Measurements from ENCODE around the gene SHISA6. TPM values are rescaled to one million over a fixed set of nuclear protein-coding genes. Genes with fewer than 3 reads are reported as not detected.
A peak's percentile ranks its signal among the peaks of the same experiment; 100 is the strongest.
"Not testable (repeated sequence)": the region's sequence is repeated elsewhere in the genome, so short reads cannot be mapped to it uniquely, and the experiment has no call there.

SHISA6 gene
- total RNA-seq, 1 experiment from 2014 or later = not detected

DNA sequence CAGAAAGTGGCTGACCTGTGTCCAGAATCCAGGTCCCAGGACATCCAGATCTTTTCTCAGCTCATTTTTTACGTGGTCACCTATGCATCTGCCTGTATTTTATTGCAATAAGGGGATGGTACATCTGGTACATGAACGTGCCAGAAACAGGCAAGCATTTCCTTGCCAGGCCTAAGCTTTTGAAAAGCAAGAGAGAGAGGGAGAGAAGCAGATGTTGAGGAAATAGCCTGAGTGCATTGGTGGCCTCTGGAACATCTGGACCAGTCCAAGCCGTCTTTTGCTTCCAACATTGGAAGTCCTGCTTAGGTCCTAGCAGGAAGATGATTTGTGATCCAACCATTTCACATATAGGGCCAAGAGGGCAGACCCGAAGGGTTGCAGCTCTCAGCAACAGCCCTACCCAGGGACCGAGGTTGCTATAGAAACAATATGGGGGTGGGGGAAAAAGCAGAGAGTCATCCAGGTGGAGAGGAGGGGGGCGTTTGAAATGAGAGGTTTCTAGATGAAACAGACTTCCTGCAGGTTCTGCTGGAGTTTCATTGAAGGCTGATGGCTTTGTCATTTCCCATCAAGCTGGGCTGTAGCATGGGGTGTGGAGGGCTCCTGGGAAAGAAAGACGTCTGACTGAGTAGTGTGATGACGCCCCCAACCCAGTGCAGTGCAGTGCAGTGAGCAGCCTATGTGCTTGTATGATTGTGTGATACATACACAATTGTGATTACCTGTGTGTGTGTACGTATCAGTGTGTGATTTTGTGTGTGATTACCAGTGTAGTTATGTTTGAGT lies 61.6 kb downstream of the SHISA6 start:
- no peak for DNase-seq (ENCODE audit: low read depth)

DNA sequence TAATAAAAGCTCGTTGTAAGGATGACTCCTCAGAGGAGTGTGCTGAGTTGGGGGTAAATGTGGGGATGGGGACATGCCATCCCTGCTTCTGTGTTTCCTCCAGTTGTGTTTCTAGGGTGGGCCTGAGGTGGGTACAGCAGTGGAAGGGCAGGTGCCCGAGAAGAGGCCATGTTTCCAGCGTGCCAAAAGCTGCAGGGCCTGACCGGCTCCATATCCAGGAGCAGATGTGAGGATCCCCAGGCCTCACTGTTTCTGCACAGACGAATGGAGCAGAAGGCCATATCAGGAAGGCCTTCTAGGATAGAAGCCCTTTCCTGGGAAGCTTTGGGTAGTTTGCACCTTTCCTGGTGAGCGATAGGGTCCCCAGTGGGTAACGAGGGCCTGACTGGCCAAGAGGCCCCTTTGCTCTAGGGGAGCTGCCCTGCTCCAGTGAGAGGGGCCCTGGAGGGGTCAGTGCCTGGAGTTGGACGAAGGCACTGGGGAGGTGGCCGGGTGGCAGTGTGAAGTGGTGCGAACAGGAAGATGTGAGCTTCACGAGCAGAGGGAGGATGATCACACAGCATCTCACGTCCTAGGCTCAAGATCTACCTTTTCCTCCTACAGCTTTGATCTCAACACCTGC lies 62.9 kb downstream of the SHISA6 start:
- DNase-seq (ENCODE audit: low read depth) = no peak

DNA sequence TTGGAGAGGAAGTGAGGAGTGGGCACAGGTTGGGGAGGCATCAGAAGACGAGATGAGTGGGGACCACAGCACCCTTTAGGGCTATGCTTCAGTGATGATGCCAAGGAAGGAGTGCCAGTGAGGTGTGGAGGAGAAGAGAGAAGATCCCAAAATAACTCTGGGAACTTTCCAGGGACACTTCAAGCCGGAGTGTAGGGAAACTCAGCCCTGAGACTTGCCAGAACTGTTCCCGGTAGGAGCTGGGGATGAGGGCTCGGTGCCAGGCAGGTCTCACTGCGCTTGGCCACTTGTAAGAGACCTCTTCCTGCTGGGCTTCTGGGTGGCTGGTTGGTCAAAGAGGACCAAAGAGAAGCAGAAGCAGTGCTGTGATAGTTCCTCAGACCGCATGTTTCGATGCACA lies 63.6 kb downstream of the SHISA6 start:
- no peak for DNase-seq (ENCODE audit: low read depth)

DNA sequence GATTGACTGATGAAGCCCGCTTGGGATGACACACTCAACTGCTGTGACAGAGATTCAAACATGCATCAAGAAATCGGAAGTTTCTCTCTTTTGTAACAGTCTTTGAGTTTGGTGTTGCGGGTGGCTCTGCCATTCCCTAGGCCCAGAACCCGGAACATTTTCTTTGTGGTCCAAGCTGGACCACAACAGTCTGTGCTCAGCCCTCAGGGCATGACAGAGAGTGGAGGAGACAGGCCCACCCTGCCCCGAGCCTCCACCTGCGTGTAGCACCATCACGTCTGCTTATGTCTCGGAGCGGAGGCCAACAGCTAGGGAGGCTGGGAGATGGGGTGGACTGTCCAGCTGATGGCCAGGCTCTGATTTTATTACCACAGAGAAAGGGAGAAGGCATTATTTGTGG lies 64.5 kb downstream of the SHISA6 start:
- no peak for DNase-seq (ENCODE audit: low read depth)

DNA sequence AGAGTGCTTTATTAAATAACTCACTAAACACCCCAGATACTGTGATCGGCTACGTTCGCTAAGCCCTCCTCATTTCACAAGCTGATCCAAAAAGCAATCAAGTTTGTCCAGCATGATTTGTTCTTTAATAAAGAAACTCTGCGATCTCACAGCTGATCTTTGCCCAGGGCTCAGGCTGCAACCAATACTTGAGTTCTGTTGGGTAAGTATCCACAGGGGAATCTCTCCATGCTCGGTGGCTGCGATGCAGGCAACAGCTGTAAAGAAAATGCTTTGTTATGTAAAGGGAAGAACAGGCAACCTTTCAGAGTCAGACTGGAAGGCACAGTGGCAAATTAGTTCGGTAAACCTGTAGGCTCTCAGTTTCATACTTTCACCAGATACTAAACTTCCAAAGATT lies 67.5 kb downstream of the SHISA6 start:
- no peak for DNase-seq (ENCODE audit: low read depth)

DNA sequence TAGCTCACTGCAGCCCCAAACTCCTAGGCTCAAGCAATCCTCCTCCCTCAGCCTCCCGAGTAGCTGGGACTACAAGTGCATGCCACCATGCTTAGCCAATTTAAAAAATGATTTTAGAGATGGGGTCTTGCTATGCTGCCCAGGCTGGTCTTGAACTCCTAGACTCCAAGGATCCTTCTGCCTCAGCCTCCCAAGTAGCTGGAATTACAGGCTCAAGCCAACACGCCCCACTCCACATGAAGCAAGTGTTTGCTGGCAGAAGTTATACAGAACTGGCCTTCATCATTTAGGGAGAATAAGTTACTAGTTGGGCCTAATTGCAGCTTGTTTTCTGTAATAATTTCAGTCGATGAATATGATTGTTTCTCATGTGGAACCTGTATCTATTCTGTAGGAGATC lies 68.0 kb downstream of the SHISA6 start:
- DNase-seq (ENCODE audit: low read depth) = no peak

DNA sequence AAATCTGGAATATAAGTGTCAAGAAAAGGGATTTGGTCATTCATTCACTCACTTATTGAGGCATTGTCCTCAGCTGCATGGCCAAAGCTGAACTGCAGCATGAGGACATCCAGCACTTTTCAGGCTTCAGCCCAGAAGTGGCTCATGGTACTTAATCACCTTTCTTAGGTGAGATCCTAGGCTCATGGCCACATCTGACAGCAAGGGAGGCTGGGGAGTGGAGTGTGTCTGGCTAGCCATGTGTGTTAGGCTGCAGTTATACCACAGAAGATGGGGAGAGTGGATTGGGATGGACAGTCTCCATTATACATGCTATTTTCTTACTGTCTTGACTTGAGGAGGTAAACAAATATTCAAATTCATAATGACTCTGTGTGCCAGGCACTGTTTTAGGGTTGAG lies 68.8 kb downstream of the SHISA6 start:
- no peak for DNase-seq (ENCODE audit: low read depth)

DNA sequence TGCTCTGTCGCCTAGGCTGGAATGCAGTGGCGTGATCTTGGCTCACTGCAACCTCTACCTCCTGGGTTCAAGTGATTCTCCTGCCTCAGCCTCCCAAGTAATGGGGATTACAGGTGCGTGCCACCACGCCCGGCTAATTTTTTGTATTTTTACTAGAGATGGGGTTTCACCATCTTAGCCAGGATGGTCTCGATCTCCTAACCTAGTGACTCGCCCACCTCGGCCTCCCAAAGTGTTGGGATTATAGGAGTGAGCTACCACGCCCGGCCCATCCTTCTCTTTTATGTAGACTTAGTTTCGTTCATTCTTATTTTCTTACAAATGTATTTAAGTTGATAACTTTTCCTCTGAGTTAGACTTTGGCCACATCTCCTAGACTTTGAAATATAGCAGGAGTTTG lies 75.4 kb downstream of the SHISA6 start:
- DNase-seq (ENCODE audit: low read depth) = not testable (repeated sequence)

DNA sequence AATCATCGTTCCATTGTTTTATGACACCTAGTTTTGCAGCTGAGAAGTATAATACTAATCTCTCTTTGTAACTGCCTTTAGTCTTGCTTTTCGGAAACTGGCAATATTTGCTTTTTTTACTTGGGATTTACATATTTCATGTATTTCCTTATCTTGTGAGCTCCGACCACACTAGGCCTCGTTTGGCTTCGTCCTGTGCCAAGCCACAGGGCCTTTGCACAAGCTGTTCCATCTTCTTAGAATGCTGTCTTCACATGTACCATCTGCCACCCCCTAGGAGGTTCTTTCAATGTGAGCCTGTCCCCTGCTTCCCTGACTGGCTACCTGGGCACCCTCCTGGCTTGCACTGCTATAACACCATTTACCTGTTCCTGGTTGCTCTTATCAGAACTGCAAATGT lies 77.2 kb downstream of the SHISA6 start:
- no peak for DNase-seq (ENCODE audit: low read depth)

DNA sequence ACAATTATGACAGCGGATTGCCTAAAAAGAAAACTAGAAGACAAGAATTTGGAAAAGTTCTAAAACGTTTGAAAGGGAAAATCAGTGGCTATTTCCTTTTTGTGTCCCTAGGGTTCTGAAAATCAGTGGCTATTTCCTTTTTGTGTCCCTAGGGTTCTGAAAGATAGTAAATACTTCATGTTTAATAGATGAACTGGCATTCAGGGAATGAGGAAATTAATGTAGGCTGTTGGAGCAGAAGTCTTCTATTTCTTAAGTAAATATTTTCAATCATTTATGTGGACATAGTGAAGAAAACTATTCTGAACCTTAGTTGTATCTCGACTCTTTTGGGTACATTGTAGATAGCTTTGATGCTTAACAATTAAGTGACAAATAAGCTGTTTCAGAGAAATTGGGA lies 78.9 kb downstream of the SHISA6 start:
- DNase-seq (ENCODE audit: low read depth) = no peak

DNA sequence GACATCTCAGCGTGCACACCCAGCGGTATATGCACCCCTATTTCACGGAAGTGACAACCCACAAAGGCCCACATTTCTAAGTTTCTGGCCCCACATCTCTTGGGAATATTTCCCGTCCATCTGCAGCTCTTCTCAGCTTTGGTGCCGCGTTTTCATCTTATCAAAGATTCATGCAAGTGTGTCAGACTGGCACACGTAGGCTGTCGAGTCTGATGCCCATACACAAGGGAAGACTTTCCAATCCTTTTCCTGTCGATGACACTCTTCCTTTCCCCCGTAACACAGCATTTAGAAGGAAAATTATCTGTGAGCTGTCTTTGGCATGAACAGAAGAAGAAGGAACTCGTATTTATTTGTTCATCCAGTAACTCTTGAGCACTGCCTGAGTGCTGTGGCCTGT lies 83.0 kb downstream of the SHISA6 start:
- DNase-seq (ENCODE audit: low read depth) = no peak

DNA sequence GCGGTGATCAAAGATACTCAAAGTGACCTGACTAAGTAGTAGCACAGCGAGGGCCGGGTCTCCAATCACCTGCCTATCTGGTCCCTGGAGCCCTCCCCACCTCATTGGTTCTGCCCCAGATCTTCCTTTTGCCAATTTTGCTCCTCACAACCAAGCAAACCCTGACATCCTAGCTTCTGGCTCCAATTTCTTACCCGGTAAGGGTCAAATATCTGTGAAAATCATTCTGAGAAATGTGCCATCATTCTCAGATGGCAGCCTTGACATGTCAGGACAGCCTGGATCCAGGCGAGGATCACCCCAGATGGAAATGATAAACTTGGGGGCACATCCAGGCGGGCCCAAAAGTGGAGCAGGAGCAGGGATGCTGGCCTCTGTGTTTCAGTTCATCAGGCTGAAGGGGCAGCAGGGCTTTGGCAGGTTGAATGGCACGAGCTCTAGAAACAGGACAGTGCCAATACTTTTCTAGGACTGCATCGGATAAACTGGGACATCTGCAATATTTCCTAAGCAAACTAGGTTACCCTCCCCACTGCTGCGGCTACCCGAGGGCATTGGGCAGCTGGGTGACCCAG lies 83.9 kb downstream of the SHISA6 start:
- DNase-seq (ENCODE audit: low read depth) = no peak

DNA sequence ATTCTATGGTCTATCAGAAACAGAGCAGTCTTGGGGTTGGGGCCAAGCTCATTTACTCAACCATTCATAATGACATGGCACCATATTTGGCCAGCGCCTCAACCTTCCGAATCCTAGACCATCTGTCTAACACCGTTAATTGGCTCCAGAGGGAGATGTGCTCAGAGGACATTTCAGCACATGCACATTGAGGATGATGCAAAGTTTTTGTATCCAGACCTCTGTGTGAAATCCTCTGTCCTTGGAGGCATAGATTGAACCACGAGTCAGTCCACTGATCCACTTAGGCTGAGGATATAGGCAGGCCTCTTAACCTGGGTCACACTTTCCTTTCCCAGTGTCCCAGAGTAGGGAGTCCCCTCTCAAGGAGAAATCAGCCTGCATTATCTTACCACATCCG lies 85.5 kb downstream of the SHISA6 start:
- DNase-seq (ENCODE audit: low read depth) = no peak

DNA sequence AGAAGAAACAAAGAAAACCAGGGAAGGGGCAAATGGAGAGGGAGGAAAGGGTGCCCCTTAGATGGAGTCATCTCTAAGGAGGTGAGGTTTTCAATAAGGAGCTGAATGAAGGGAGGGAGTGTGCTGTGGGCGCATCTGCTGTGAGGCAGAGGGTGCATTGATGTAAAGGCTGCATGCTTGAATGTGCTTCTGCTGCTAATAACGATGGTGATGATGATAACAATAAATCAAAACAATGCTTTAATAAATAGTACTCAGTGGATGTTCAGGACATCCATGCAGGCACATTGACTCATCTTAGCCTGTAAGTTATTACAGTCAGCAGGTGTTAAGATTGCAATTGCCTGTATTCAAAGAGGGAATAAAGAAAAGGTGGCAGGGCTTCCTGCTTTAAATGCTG lies 87.8 kb downstream of the SHISA6 start:
- no peak for DNase-seq (ENCODE audit: low read depth)

DNA sequence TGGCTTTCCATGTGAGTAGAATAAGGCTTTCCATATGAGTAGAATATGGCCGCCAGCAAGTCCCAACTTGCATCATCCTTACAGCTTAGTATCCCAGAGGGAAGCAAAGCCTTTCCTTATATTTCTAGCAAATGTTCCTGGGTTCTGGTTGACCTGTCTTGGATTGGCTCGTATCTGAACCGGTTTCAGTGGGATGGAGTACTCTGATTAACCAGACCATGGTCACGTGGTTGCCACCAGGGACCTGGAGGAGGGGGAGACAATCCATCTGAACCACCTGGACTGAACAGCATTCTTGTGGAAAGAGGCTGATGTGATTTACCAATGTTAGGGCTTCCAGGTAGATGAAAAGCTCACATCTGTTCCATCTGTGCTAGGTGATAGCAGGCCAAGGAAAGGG lies 89.0 kb downstream of the SHISA6 start:
- DNase-seq (ENCODE audit: low read depth) = no peak

DNA sequence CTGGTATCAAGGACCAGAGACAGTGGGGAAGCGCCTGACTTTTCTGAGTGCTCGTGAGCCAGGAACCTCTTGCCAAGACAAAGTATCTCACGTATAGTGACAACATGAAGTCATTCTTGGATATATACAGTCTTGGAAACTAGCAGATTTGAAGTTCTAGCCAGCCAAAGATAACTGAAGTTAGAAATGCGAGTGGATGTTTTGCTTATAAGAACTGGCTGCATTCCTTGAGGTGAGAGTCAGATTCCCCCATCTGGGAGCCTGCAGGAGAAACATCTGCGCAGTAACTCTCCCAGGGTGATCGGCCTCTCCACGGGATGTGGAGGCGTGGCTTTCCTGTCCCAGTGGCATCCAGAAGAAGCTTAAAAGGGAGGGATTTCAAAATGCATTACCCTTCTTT lies 89.8 kb downstream of the SHISA6 start:
- peak; percentile 32 for DNase-seq (ENCODE audit: low read depth)

DNA sequence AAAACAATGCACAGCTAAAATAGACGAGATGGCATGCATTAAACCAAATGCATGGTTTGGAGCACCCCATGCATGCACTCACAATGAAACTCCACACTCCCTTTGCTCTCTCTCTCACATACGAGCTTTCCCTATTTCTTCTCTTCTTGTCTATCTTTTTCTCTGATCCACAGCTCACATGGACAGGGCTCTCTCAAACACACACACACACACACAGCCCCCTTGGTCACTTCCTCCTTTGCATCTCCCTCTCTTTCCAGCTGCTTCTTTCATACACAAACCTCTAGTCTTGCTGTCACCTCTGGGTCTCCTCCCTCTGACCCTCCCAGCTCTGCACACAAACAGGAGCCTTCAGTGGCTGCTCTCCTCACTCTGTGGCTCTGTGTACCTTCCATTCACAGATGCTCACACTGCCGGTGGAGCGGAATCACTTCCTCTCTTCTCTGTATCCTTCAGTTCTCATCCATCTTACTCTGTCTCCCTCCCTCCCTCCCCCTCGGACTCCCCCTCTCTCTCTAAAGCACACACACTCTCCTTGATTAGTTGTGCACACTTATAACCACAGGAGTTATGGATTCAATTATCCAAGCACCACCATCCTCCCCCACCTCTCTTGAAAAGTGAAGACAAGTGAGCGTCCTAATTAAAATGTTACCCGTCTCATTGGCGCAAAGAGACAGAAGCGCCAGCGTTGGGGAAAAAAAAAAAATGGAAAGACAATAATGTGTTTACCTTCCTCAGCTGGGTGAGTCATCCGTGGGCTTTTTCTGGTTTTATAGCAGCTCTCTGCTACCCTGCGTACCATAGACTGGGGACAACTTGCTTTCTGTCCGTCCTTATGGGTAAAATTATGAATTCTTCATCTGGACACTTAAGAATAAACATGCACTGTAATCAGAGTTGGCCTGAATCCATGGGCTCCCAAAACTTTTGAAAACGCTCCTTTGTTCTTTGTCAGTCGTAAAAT lies 90.8 kb downstream of the SHISA6 start:
- DNase-seq (ENCODE audit: low read depth) = no peak

DNA sequence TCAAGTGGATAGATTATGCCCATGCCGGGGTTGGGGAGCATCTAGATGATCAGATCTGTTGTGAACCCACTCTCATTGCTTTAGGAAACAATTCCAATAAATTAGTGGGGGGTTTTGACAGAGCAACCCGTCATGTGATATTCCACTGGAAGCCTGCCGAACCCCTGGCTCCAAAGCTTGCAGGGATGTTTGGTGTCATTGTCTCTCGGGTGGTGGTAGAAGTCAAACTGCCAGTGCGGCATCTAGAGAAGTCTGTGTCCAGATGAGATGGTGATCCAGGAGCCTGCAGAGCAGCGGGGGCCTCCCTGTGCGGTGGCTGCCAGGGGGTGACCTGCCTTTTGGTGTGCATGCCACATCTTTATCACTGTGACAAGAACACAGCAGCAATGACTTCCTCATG lies 91.7 kb downstream of the SHISA6 start:
- DNase-seq (ENCODE audit: low read depth) = no peak

DNA sequence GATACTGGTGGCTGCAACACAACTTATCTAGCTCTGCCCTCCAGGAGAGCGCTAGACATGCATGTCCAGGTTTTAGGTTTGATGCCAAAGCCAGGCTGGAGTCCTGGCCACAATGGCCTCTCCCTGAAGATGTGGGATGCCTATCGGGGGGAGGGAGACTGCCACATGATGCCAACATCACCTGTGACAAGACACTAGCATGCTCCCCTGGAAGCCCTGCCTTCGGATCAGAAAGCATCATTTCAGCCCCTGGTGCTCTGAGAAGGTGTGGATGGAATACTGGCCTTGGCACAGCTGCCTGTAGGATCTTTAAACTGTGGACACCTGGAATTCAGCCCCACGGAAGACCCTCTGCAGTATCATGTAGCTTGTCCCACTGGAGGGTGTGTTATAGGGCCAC lies 93.5 kb downstream of the SHISA6 start:
- DNase-seq (ENCODE audit: low read depth) = no peak

DNA sequence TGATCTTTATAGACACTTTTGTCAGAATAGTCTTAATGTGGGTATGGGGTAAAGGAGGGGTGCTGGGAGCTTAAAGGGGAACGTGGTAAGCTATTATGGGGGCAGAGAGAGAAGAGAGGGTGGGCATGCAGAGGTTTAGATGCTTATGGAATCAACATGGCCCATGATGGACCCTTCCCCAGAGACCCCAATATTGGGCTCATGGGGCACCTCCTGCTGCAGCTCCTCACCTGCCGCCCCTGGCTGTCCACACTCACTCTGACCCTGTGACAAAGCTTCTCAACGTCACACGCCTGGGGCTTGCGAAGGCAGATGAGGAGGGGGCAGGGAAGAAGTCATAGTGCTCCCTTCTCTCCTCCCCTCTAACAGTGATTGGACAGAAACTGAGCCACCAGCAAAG lies 95.3 kb downstream of the SHISA6 start:
- DNase-seq (ENCODE audit: low read depth) = no peak

DNA sequence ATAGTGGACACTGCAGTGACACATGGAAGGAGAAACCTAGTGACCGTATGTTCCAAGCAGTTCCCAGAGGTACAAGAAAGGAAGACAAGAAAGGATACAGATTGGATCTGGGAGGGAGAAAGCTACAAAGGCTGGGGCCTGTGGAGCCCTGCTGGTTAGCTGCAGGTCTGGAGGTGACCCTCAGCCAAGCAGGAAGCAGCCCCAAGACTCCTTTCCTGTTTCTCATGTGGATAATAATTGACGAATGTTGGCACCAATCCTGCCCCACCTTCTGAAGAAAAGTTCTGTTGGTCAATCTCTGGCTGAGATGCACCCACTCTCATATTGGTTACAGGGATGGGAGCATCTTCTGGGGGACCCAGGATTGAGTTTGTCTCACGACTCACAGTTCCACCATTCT lies 99.8 kb downstream of the SHISA6 start:
- no peak for DNase-seq (ENCODE audit: low read depth)

DNA sequence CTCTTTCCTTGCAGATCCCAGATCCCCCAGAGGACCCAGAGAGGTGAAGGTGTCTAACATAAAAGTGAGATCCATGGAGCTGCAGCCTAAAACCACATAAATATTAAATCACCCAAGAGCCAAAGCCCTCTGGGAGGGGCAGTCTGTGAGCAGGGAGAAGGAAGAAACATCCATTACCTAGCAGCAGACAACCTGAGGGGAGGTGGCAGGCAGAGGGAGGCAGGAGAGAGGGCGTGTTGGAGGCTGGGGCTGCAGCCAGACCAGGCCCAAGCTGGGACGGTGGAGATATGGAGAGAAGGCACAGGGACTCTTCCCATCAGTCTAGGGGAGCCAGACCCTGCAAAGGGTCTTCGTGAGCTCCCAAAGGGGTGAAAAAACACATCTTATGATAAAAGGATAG lies 101.1 kb downstream of the SHISA6 start:
- no peak for DNase-seq (ENCODE audit: low read depth)

Data from HT1080 (cell line).